Measurements from ENCODE around the gene PGD.

DNA sequence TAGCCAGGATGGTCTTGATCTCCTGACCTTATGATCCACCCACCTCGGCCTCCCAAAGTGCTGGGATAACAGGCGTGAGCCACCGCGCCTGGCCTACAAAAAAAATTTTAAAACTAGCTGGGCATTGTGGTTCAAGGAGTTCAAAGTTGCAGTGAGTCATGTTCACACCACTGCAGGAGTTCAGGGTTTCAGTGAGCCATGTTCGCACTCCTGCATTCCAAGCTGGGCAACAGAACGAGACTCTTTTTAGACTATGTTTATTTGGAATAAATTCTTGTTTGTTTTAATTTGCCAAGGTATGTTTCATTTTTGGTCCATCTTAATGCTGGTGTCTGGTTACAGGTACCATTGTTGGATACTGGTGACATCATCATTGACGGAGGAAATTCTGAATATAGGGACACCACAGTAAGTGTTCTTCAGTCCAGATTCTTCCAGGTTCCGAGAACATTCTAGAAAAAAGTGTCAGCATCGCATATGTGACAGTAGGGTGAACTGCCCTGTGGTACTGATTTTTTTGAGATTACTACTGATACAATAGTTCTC, 3.9 kb downstream of the PGD start:
- TF ChIP-seq, protein P1, sequence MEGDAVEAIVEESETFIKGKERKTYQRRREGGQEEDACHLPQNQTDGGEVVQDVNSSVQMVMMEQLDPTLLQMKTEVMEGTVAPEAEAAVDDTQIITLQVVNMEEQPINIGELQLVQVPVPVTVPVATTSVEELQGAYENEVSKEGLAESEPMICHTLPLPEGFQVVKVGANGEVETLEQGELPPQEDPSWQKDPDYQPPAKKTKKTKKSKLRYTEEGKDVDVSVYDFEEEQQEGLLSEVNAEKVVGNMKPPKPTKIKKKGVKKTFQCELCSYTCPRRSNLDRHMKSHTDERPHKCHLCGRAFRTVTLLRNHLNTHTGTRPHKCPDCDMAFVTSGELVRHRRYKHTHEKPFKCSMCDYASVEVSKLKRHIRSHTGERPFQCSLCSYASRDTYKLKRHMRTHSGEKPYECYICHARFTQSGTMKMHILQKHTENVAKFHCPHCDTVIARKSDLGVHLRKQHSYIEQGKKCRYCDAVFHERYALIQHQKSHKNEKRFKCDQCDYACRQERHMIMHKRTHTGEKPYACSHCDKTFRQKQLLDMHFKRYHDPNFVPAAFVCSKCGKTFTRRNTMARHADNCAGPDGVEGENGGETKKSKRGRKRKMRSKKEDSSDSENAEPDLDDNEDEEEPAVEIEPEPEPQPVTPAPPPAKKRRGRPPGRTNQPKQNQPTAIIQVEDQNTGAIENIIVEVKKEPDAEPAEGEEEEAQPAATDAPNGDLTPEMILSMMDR (optimal IDR thresholded peaks at IDR 0.05 in 1 of 3, IDR thresholded peaks at IDR 0.05 in 1 of 3, conservative IDR thresholded peaks at IDR 0.05 in 1 of 3; ENCODE audit: extremely low read depth in 1 of 3, insufficient read depth in 2 of 3, low read length in 3 of 3), result no peak
- TF ChIP-seq EZH2 (IDR thresholded peaks at IDR 0.05; ENCODE audit: low read length), result no peak
